PC-9 (cell line): ENCODE data around the gene NLK. TPM values are rescaled to one million over a fixed set of nuclear protein-coding genes. Genes with fewer than 3 reads are reported as not detected.

Experiments
- BruUV-seq: library from RNA; stranded (reverse); fragments of 400-500 nt; replicated peaks from 2 replicates; lab custom pipeline; 2021; lab: Mats Ljungman, UMichigan
- CTCF ChIA-PET: fragments of 300-600 bp; sonication (Branson Sonifier 250); formaldehyde crosslinking; loops from one replicate; lab custom pipeline; 2022; ENCODE audit warnings: antibody characterized with exemption; lab: Charles Lee
- POLR2A ChIA-PET: fragments of 300-600 bp; sonication (Branson Sonifier 250); formaldehyde crosslinking; loops from one replicate; lab custom pipeline; 2022; ENCODE audit warnings: antibody characterized with exemption; ENCODE audit not compliant: unreplicated experiment; lab: Charles Lee
- DNase-seq, 2 experiments: peaks; one replicate each; pipeline versions ENCODE4 v3.0.0 to v3.0.0-alpha.2; 2015 to 2022; ENCODE audit warnings: mixed read lengths in 1 of 2
- H2AFZ ChIP-seq: fragments of 200-600 bp; sonication (generic); 2 replicates; pipeline ENCODE4 v1.8.1; 2017; ENCODE audit warnings: antibody characterized with exemption
- H3F3A ChIP-seq: fragments of 200-600 bp; sonication (generic); 2 replicates; pipeline ENCODE4 v1.8.1; 2017; ENCODE audit warnings: antibody characterized with exemption, mild to moderate bottlenecking, low read depth; ENCODE audit not compliant: insufficient read depth
- H3K27ac ChIP-seq: fragments of 200-600 bp; sonication (generic); 2 replicates; pipeline ENCODE4 v1.6.1; 2016; ENCODE audit warnings: mixed run types
- H3K27me3 ChIP-seq: fragments of 200-600 bp; sonication (generic); 2 replicates; pipeline ENCODE4 v1.6.1; 2016; ENCODE audit warnings: low read depth, mixed run types; ENCODE audit not compliant: insufficient read depth
- H3K36me3 ChIP-seq: fragments of 200-600 bp; sonication (generic); 2 replicates; pipeline ENCODE4 v1.6.1; 2016; ENCODE audit warnings: low read depth, mixed run types
- H3K4me1 ChIP-seq: fragments of 200-600 bp; sonication (generic); replicated peaks from 2 replicates; pipeline ENCODE4 v1.6.1; 2016; ENCODE audit warnings: mixed run types; ENCODE audit not compliant: insufficient read depth
- H3K4me2 ChIP-seq: fragments of 200-600 bp; sonication (generic); 2 replicates; pipeline ENCODE4 v1.6.1; 2017; ENCODE audit warnings: mixed run types
- H3K4me3 ChIP-seq: fragments of 200-600 bp; sonication (generic); 2 replicates; pipeline ENCODE4 v1.6.1; 2016; ENCODE audit warnings: mixed run types
- H3K79me2 ChIP-seq: fragments of 200-600 bp; sonication (generic); 2 replicates; pipeline ENCODE4 v1.6.1; 2017; ENCODE audit warnings: low read depth, mixed run types
- H3K9me2 ChIP-seq: fragments of 200-600 bp; sonication (generic); 2 replicates; pipeline ENCODE4 v1.8.1; 2017; ENCODE audit warnings: mild to moderate bottlenecking; ENCODE audit not compliant: insufficient read depth
- H3K9me3 ChIP-seq: fragments of 200-600 bp; sonication (generic); 2 replicates; pipeline ENCODE4 v1.8.1; 2016; ENCODE audit warnings: low read depth; ENCODE audit not compliant: insufficient read depth
- H4K20me1 ChIP-seq: fragments of 200-600 bp; sonication (generic); 2 replicates; pipeline ENCODE4 v1.8.1; 2017; ENCODE audit not compliant: insufficient read depth
- EZH2 ChIP-seq: fragments of 200-600 bp; sonication (generic); IDR thresholded peaks from 2 replicates; pipeline ENCODE4 v1.8.0; 2017; ENCODE audit warnings: antibody characterized with exemption, low read depth
- intact Hi-C: fragments of 100-400 bp; cut with micrococcal nuclease; formaldehyde crosslinking; loops from one replicate; pipeline ENCODE4 v1.10.0; 2022; ENCODE audit not compliant: unreplicated experiment
- total RNA-seq: library from RNA; stranded (reverse); gene quantifications from 2 replicates; pipeline ENCODE4 v1.2.3, GENCODE V29; 2021
- TF ChIP-seq, protein P1 (sequence below): fragments of 200-600 bp; sonication (generic); conservative IDR thresholded peaks from 2 replicates; pipeline ENCODE4 v1.6.1; 2017; ENCODE audit warnings: mixed run types, antibody characterized with exemption, mild to moderate bottlenecking, moderate library complexity

The NLK gene
- total RNA-seq, 1 experiment from 2014 or later = 20.7 TPM

- H3K36me3 ChIP-seq = peaks cover 3% of the 10 kb centered on the region; the same call in 1 of the 2 replicates
- H3F3A ChIP-seq = no peaks in the 10 kb centered on the region
- ChIA-PET POLR2A (no interaction called here), CTCF (no interaction called here)
- no peak for TF ChIP-seq EZH2
- TF ChIP-seq, protein P1, sequence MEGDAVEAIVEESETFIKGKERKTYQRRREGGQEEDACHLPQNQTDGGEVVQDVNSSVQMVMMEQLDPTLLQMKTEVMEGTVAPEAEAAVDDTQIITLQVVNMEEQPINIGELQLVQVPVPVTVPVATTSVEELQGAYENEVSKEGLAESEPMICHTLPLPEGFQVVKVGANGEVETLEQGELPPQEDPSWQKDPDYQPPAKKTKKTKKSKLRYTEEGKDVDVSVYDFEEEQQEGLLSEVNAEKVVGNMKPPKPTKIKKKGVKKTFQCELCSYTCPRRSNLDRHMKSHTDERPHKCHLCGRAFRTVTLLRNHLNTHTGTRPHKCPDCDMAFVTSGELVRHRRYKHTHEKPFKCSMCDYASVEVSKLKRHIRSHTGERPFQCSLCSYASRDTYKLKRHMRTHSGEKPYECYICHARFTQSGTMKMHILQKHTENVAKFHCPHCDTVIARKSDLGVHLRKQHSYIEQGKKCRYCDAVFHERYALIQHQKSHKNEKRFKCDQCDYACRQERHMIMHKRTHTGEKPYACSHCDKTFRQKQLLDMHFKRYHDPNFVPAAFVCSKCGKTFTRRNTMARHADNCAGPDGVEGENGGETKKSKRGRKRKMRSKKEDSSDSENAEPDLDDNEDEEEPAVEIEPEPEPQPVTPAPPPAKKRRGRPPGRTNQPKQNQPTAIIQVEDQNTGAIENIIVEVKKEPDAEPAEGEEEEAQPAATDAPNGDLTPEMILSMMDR = no peak
- BruUV-seq = no TSS peak
- no peak overlapping the region for H3K27ac ChIP-seq
- no peaks in the 10 kb centered on the region for H3K9me2 ChIP-seq
- no peaks in the 10 kb centered on the region for H3K27me3 ChIP-seq
- H3K9me3 ChIP-seq = no peaks in the 10 kb centered on the region
- no peaks in the 10 kb centered on the region for H4K20me1 ChIP-seq
- DNase-seq = no peak
- H3K79me2 ChIP-seq = no peaks in the 10 kb centered on the region
- H3K4me3 ChIP-seq = no peak overlapping the region
- H2AFZ ChIP-seq = no peak overlapping the region
- H3K4me2 ChIP-seq = no peak overlapping the region
- H3K4me1 ChIP-seq = no peaks in the 10 kb centered on the region
- intact Hi-C loops = no loop called here
These were observed 97.3 kb downstream of the NLK start for GRCh38 chr17:28139822-28140221.

- no peak overlapping the region for H2AFZ ChIP-seq
- H3K9me3 ChIP-seq = no peaks in the 10 kb centered on the region
- no peaks in the 10 kb centered on the region for H3K4me1 ChIP-seq
- H3K4me2 ChIP-seq = no peak overlapping the region
- ChIA-PET POLR2A (no interaction called here), CTCF (no interaction called here)
- H3K27ac ChIP-seq = no peak overlapping the region
- intact Hi-C loops = no loop called here
- DNase-seq = no peak
- TF ChIP-seq, protein P1 = no peak
- TF ChIP-seq EZH2 = no peak
- no peaks in the 10 kb centered on the region for H3K9me2 ChIP-seq
- no peak overlapping the region for H3K4me3 ChIP-seq
- H3K27me3 ChIP-seq = no peaks in the 10 kb centered on the region
- H3K79me2 ChIP-seq = no peaks in the 10 kb centered on the region
- no TSS peak for BruUV-seq
- H3K36me3 ChIP-seq = no peaks in the 10 kb centered on the region
- H3F3A ChIP-seq = no peaks in the 10 kb centered on the region
- H4K20me1 ChIP-seq = no peaks in the 10 kb centered on the region
These were observed 98.8 kb downstream of the NLK start for GRCh38 chr17:28141313-28141712.

- Histone ChIP-seq H3K4me2 (no peak overlapping the region), H3K36me3 (no peaks in the 10 kb centered on the region), H3K79me2 (no peaks in the 10 kb centered on the region), H4K20me1 (no peaks in the 10 kb centered on the region), H2AFZ (no peak overlapping the region), H3K27ac (no peak overlapping the region), H3K4me1 (no peaks in the 10 kb centered on the region), H3F3A (no peaks in the 10 kb centered on the region), H3K27me3 (no peaks in the 10 kb centered on the region), H3K4me3 (no peak overlapping the region), H3K9me2 (no peaks in the 10 kb centered on the region), H3K9me3 (no peaks in the 10 kb centered on the region)
- intact Hi-C loops = no loop called here
- no TSS peak for BruUV-seq
- ChIA-PET CTCF (no interaction called here), POLR2A (no interaction called here)
- TF ChIP-seq, protein P1 = no peak
- TF ChIP-seq EZH2 = no peak
- DNase-seq = no peak
These were observed 99.3 kb downstream of the NLK start for GRCh38 chr17:28141773-28142172.
